ENCODE data around the gene TANC1.

- TF ChIP-seq CTCF (optimal IDR thresholded peaks at IDR 0.05 in 1 of 3, IDR thresholded peaks at IDR 0.05 in 1 of 3, conservative IDR thresholded peaks at IDR 0.05 in 1 of 3; ENCODE audit: extremely low read depth in 1 of 3, insufficient read depth in 2 of 3, low read length in 3 of 3) (no peak), EZH2 (IDR thresholded peaks at IDR 0.05; ENCODE audit: low read length) (no peak)
These were observed 168.0 kb downstream of the TANC1 start for GRCh38 chr2:159136391-159136790.
